WTC11 (cell line): Measurements from ENCODE around the gene ZNF581.

Experiments used
- CREB1 ChIP-seq: sonication (generic); formaldehyde crosslinking; IDR thresholded peaks from 2 replicates; pipeline ENCODE4 v1.8.0; 2023; ENCODE audit warnings: mild to moderate bottlenecking, missing genetic modification reagents
- NFYB ChIP-seq: sonication (generic); formaldehyde crosslinking; conservative IDR thresholded peaks from 2 replicates; pipeline ENCODE4 v1.8.0; 2022; ENCODE audit warnings: low read depth, missing genetic modification reagents
- TF ChIP-seq, protein P1 (sequence below): fragments of 200-600 bp; IDR thresholded peaks from 2 replicates; pipeline ENCODE4 v1.8.0; 2022; ENCODE audit warnings: antibody characterized with exemption

DNA sequence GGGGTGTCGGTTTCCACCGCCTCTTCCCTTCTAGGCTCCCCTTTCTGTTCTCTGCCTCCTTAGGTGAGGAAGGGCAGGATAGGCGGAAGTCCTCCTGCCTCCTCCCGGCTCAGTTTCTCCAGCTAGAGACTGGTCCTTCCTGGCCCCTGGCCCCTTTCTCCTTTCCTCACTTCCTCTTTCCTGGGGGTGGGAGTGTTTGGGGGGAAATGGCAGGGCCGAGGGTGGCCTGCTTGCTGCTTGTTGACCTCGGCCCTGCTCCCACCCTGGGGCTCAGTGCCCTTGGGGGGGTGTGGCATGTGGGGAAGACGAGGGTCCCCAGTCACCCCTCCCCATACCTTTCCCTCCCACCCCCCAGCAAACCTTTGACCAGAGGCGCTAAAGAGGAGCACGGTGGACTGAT lies 16.4 kb downstream of the ZNF581 start:
- no peak for TF ChIP-seq CREB1 (CRISPR knock-in tag)
- TF ChIP-seq, protein P1, sequence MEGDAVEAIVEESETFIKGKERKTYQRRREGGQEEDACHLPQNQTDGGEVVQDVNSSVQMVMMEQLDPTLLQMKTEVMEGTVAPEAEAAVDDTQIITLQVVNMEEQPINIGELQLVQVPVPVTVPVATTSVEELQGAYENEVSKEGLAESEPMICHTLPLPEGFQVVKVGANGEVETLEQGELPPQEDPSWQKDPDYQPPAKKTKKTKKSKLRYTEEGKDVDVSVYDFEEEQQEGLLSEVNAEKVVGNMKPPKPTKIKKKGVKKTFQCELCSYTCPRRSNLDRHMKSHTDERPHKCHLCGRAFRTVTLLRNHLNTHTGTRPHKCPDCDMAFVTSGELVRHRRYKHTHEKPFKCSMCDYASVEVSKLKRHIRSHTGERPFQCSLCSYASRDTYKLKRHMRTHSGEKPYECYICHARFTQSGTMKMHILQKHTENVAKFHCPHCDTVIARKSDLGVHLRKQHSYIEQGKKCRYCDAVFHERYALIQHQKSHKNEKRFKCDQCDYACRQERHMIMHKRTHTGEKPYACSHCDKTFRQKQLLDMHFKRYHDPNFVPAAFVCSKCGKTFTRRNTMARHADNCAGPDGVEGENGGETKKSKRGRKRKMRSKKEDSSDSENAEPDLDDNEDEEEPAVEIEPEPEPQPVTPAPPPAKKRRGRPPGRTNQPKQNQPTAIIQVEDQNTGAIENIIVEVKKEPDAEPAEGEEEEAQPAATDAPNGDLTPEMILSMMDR: no peak
- no peak for TF ChIP-seq NFYB (CRISPR knock-in tag)
